Head of caudate nucleus (tissue), 42 donors: ENCODE results near the gene VMP1.
"Not testable (repeated sequence)": the region's sequence is repeated elsewhere in the genome, so short reads cannot be mapped to it uniquely, and the experiment has no call there.

Experiments used
- DNase-seq, 42 donors: peaks; one replicate each; pipeline versions ENCODE4 v3.0.0 to v3.0.0-alpha.2; 2020 to 2021; ENCODE audit warnings: mixed read lengths in 7 of 42
- intact Hi-C: fragments of 100-400 bp; cut with DNase I; formaldehyde crosslinking; loops from one replicate; pipeline ENCODE4 v1.15.0; 2022

VMP1 gene

GRCh38 chr17:59751955-59752413, 44.5 kb downstream of the VMP1 start:
- DNase-seq, result no peak
- intact Hi-C loops, result loop anchor here (10.0 kb wide), 1 partner anchor 113 kb away; no protein-coding TSS in a partner anchor

- DNase-seq, result no peak
- intact Hi-C loops, result loop anchor here (10.0 kb wide), 1 partner anchor 112 kb away; no protein-coding TSS in a partner anchor
Observed at GRCh38 chr17:59752446-59752845, 45.0 kb downstream of the VMP1 start.

DNA sequence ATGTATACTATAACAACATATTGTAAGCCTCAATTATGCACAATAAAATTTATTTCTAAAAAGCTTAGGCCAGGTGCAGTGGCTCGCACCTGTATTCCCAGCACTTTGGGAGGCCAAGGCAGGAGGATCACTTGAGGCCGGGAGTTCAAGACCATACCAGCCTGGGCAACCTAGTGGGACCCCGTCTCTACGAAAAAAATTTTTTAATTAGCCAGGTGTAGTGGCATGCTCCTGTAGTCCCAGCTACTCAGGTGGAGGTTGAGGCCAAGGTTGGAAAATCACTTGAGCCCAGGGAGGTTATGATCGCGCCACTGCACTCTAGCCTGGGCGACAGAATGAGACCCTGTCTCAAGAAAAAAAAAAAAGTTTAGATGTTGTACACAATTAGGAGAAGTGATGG, 45.5 kb downstream of the VMP1 start:
- intact Hi-C loops, result loop anchor here (10.0 kb wide), 1 partner anchor 112 kb away; no protein-coding TSS in a partner anchor

GRCh38 chr17:59753522-59754467, 46.3 kb downstream of the VMP1 start:
- intact Hi-C loops, result loop anchor here (10.0 kb wide), 1 partner anchor 111 kb away; no protein-coding TSS in a partner anchor
- peak in 11 of 42 donors; percentile 10 to 69 (median 34) for DNase-seq

More for the DNA sequence above, 45.5 kb downstream of the VMP1 start:
- DNase-seq, result no peak

DNA sequence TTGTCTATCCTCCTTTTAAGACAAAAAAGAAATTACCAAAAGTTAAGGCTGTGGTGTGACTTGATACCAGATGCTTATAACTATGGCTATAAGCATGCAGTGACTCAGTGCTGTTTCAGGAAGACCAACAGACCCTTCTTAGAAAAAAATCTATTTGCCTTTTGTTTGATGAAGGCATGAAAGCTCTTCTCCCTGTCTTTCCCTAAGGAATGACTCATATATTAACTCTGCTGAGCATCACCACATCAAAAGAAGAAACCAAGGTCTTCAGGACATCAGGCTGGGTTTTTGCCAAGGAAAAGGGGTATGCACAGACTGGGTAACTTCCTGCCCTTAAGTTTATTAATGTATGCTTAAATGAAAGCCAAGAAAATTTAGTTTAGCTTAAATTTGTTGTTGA, 47.1 kb downstream of the VMP1 start:
- intact Hi-C loops, result loop anchor here (10.0 kb wide), 1 partner anchor 110 kb away; no protein-coding TSS in a partner anchor
- no peak for DNase-seq

- intact Hi-C loops, result loop anchor here (10.0 kb wide), 1 partner anchor 110 kb away; no protein-coding TSS in a partner anchor
Observed at GRCh38 chr17:59755069-59755468, 47.6 kb downstream of the VMP1 start.

GRCh38 chr17:59756236-59756818, 48.9 kb downstream of the VMP1 start:
- no peak for DNase-seq
- intact Hi-C loops, result loop anchor here (10.0 kb wide), 1 partner anchor 108 kb away; no protein-coding TSS in a partner anchor

More at GRCh38 chr17:59755069-59755468, 47.6 kb downstream of the VMP1 start:
- DNase-seq, result not testable (repeated sequence)

GRCh38 chr17:59757043-59757442, 49.6 kb downstream of the VMP1 start:
- intact Hi-C loops, result loop anchor here (10.0 kb wide), 1 partner anchor 108 kb away; no protein-coding TSS in a partner anchor
- no peak for DNase-seq

DNA sequence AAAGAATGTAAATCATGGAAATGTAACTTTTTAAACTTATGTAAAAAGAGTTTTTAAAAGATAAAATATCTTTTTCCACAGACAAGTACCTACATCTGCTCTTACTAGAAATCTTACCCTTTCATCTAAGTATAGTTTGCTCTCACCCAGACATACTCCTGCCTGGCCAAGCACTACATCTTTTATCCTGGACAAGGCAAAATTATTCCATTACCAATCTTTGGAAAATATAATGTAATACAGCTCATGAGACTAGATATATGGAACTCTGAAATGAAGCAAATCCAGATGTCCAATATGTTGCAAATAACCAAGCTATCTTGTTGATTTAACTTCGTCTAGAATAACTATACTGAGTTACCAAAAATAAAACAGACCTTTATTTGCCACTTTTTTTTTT, 50.0 kb downstream of the VMP1 start:
- no peak for DNase-seq
- intact Hi-C loops, result loop anchor here (10.0 kb wide), 1 partner anchor 107 kb away; no protein-coding TSS in a partner anchor

DNA sequence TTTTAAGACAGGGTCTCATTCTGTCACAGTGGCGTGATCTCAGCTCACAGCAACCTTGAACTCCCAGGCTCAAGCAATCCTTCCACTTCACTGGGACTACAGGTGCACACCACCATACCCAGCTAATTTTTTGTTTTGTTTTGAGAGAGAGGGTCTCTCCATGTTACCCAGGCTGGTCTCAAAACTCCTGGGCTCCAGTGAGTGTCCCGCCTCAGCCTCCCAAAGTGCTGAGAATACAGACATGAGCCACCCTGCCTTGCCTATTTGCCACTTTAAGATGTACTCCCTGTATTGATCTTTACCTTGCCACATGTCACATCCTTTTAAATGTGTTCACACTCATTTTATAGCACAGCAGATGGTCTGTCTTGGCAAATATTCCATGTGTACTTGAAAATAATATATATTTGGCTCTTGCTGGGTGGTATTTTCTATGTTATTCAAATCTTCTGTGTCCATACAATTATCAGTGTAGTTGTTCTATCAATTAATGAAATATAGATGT, 50.5 kb downstream of the VMP1 start:
- intact Hi-C loops, result loop anchor here (10.0 kb wide), 1 partner anchor 107 kb away; no protein-coding TSS in a partner anchor
- no peak for DNase-seq

DNA sequence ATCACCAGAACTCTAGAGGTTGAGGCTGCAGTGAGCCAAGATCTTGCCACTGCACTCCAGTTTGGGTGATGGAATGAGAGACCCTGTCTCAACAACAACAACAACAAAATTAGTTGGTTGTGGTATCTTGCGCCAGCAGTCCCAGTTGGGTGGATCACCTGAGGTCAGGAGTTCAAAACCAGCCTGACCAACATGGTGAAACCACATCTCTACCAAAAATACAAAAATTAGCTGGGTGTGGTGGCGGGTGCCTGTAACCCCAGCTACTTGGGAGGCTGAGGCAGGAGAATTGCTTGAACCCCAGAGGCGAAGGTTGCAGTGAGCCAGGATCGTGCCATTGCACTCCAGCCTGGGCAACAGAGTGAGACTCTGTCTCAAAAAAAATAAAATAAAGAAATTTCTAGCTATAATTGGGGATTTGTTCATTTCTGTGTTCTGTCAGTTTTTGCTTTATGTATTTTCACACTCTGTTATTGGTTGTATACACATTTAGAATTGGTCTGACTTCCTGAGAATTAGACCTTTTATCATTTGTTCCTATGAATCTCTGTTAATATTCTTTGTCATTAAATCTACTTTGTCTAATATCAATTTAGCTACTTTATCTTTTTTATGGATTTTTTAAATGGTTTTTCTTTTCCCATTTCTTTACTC, 51.7 kb downstream of the VMP1 start:
- DNase-seq, result not testable (repeated sequence)
- intact Hi-C loops, result loop anchor here (10.0 kb wide), 1 partner anchor 106 kb away; no protein-coding TSS in a partner anchor

DNA sequence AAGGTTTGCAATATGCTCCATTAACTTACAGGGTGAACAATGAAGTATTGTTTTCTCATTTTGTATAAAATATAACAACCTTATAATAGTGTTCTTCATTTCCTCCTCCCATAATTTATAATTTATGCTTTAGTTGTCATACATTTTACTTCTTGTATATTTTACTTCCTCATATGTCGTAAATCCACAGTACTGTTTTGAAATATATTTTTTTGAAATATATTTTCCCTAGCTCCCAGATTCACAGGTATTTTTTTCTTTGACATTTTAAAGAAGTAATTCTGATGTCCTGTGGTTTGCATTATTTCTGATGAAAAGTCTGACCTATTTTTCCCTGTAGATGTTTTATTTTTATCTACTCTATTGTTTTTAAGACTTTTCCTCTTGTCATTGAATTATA, 52.7 kb downstream of the VMP1 start:
- intact Hi-C loops, result no loop called here
- no peak for DNase-seq

GRCh38 chr17:59761385-59762048, 54.1 kb downstream of the VMP1 start:
- intact Hi-C loops, result no loop called here
- DNase-seq, result no peak

DNA sequence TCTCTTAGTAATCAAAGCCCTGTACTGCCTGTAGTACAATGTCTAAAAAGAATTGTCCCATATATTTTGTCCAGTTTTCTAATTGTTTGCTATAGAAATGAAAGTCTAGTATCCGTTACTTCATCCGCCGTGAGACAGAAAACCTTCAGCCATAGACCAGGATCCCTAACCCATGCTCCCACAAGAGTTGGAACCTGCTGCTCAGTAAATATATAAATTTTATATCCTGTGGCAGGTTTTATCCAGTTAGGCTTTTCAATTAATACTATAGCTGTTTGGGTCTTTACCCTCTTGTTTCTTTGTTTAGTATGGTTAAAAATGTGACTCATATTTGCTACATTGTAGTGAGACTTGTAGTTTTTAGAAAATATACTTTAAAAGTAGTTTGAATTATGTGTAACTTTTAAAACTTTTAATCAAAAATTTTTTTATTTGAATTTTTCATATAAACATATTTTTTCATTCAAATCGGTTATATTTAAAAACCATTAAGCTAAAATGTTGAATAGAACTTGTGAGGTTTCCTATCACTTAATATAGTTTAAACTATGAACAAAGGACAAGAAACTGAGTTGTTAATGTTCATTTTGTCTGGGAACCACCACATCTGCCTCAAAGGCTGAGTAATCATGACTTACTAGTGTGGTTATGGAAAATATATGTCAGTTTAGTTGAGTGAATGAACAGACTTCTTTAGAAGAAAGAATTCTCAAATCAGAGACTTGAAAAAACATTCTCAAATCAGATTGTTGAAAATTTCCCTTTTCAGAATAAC, 54.8 kb downstream of the VMP1 start:
- intact Hi-C loops, result no loop called here
- no peak for DNase-seq

DNA sequence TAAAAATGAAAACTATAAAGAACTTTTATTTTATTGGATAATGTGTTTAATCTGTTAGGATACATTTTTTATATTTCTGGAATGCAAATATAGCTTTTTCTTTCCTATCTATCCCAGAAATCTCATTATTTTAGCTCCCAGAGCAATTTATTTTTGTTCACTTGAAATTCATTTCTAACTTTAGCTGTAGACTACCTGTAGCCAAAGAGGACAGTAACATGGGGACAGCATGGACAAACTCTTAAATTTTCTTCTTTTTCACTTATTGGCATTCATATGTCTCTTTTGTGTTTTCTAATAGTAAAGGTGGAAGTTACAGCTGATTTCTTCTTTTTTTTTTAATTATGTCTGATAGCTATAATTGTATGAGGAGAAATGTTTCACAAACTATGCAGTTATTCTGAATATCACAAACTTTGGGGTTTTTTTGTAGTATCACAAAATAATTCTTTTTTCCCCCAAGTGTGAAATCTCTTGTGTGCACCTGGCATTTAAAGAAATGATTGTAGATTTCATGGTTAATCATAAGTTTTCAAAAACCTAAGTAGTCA, 55.4 kb downstream of the VMP1 start:
- intact Hi-C loops, result no loop called here

GRCh38 chr17:59763861-59764260, 56.4 kb downstream of the VMP1 start:
- intact Hi-C loops, result no loop called here

More for the DNA sequence above, 55.4 kb downstream of the VMP1 start:
- no peak for DNase-seq

GRCh38 chr17:59764292-59764741, 56.9 kb downstream of the VMP1 start:
- intact Hi-C loops, result no loop called here
- DNase-seq, result no peak

More at GRCh38 chr17:59763861-59764260, 56.4 kb downstream of the VMP1 start:
- no peak for DNase-seq
